ENCODE measurements around the gene RASA1. TPM values are rescaled to one million over a fixed set of nuclear protein-coding genes. Genes with fewer than 3 reads are reported as not detected.

The RASA1 gene
- total RNA-seq, 1 experiment from 2014 or later: 23.9 TPM

GRCh38 chr5:87435144-87435694 is 167.5 kb downstream of the RASA1 start:
- intact Hi-C loops (cut with micrococcal nuclease): no loop called here
- no peak overlapping the region for H3K4me3 ChIP-seq (replicated peaks in 1 of 2; ENCODE audit: low read depth in 1 of 2, low read length in 2 of 2)
- TF ChIP-seq YY1 (IDR thresholded peaks at IDR 0.05; ENCODE audit: extremely low read depth, insufficient replicate concordance, low read depth, low read length): no peak
- TF ChIP-seq EZH2phosphoT487 (IDR thresholded peaks at IDR 0.05; ENCODE audit: borderline replicate concordance): no peak
- TF ChIP-seq ZNF274 (IDR thresholded peaks at IDR 0.05; ENCODE audit: low read depth, low read length): no peak
- TF ChIP-seq TCF7L2 (IDR thresholded peaks at IDR 0.05; ENCODE audit: borderline replicate concordance, extremely low read depth, insufficient read depth, insufficient read length): no peak
- no peak for TF ChIP-seq ELF1 (IDR thresholded peaks at IDR 0.05; ENCODE audit: borderline replicate concordance, low read depth)
- no peak for TF ChIP-seq CTCF (IDR thresholded peaks at IDR 0.05 in 2 of 3, conservative IDR thresholded peaks at IDR 0.05 in 1 of 3; ENCODE audit: borderline replicate concordance in 1 of 3, insufficient read depth in 1 of 3, low read depth in 2 of 3, low read length in 2 of 3)
- TF ChIP-seq SP1 (IDR thresholded peaks at IDR 0.05; ENCODE audit: low read depth): no peak
- ATAC-seq (no peak), DNase-seq (ENCODE audit: low read depth, low spot score) (no peak)
- H2AFZ ChIP-seq (ENCODE audit: low read depth, low read length, poor library complexity, severe bottlenecking): no peak overlapping the region
- no peaks in the 10 kb centered on the region for H3K9me2 ChIP-seq (ENCODE audit: insufficient read depth)
- no peaks in the 10 kb centered on the region for H3K9me3 ChIP-seq (ENCODE audit: control insufficient read depth in 1 of 2, insufficient read depth in 1 of 2, low read depth in 1 of 2, low read length in 2 of 2)
- no peak overlapping the region for H3K9ac ChIP-seq (ENCODE audit: low read length)
- H3K4me1 ChIP-seq (ENCODE audit: control insufficient read depth in 1 of 2, insufficient read depth in 2 of 2, low read length in 2 of 2): no peaks in the 10 kb centered on the region
- ChIA-PET RAD21 (ENCODE audit: low non-redundant PET in 1 of 2, low total read pairs in 2 of 2, uncharacterized antibody in 2 of 2, unreplicated experiment in 2 of 2) (no interaction called here), CTCF (no interaction called here), POLR2A (no interaction called here)
- H3K79me2 ChIP-seq (ENCODE audit: insufficient read depth, low read length): no peaks in the 10 kb centered on the region
- no peak overlapping the region for H3K4me2 ChIP-seq (ENCODE audit: low read length)
- no peak overlapping the region for H3K27ac ChIP-seq (ENCODE audit: low read depth, low read length)
- no TSS peak for BruUV-seq (replicated peaks)
- H3K27me3 ChIP-seq (ENCODE audit: insufficient read depth, low read length): no peaks in the 10 kb centered on the region
- no peaks in the 10 kb centered on the region for H4K20me1 ChIP-seq (ENCODE audit: insufficient read depth)
- H3K36me3 ChIP-seq (ENCODE audit: control insufficient read depth in 1 of 2, insufficient read depth in 2 of 2, low read length in 2 of 2): no peaks in the 10 kb centered on the region

GRCh38 chr5:87437724-87438123 is 170.0 kb downstream of the RASA1 start:
- no peak overlapping the region for H2AFZ ChIP-seq (ENCODE audit: low read depth, low read length, poor library complexity, severe bottlenecking)
- intact Hi-C loops (cut with micrococcal nuclease): no loop called here
- H3K27ac ChIP-seq (ENCODE audit: low read depth, low read length): no peak overlapping the region
- ATAC-seq: no peak
- no peak overlapping the region for H3K4me2 ChIP-seq (ENCODE audit: low read length)
- H3K4me3 ChIP-seq (replicated peaks in 1 of 2; ENCODE audit: low read depth in 1 of 2, low read length in 2 of 2): no peak overlapping the region
- H3K4me1 ChIP-seq (ENCODE audit: control insufficient read depth in 1 of 2, insufficient read depth in 2 of 2, low read length in 2 of 2): no peaks in the 10 kb centered on the region
- RAD21 ChIA-PET (ENCODE audit: low non-redundant PET in 1 of 2, low total read pairs in 2 of 2, uncharacterized antibody in 2 of 2, unreplicated experiment in 2 of 2): no interaction called here
- no peaks in the 10 kb centered on the region for H3K9me2 ChIP-seq (ENCODE audit: insufficient read depth)
- H3K9me3 ChIP-seq (ENCODE audit: control insufficient read depth in 1 of 2, insufficient read depth in 1 of 2, low read depth in 1 of 2, low read length in 2 of 2): no peaks in the 10 kb centered on the region
- H4K20me1 ChIP-seq (ENCODE audit: insufficient read depth): no peaks in the 10 kb centered on the region
- CTCF ChIA-PET: no interaction called here
- no peaks in the 10 kb centered on the region for H3K79me2 ChIP-seq (ENCODE audit: insufficient read depth, low read length)
- H3K36me3 ChIP-seq (ENCODE audit: control insufficient read depth in 1 of 2, insufficient read depth in 2 of 2, low read length in 2 of 2): no peaks in the 10 kb centered on the region
- no peaks in the 10 kb centered on the region for H3K27me3 ChIP-seq (ENCODE audit: insufficient read depth, low read length)
- H3K9ac ChIP-seq (ENCODE audit: low read length): no peak overlapping the region
- DNase-seq (ENCODE audit: low read depth, low spot score): no peak
- POLR2A ChIA-PET: no interaction called here
- no TSS peak for BruUV-seq (replicated peaks)
- no peak for TF ChIP-seq YY1 (IDR thresholded peaks at IDR 0.05; ENCODE audit: extremely low read depth, insufficient replicate concordance, low read depth, low read length)
- TF ChIP-seq CTCF (IDR thresholded peaks at IDR 0.05 in 2 of 3, conservative IDR thresholded peaks at IDR 0.05 in 1 of 3; ENCODE audit: borderline replicate concordance in 1 of 3, insufficient read depth in 1 of 3, low read depth in 2 of 3, low read length in 2 of 3): no peak
- TF ChIP-seq ELF1 (IDR thresholded peaks at IDR 0.05; ENCODE audit: borderline replicate concordance, low read depth): no peak
- no peak for TF ChIP-seq CEBPB (IDR thresholded peaks at IDR 0.05; ENCODE audit: low read depth)
- no peak for TF ChIP-seq EZH2 (IDR thresholded peaks at IDR 0.05)
- no peak for TF ChIP-seq REST (IDR thresholded peaks at IDR 0.05; ENCODE audit: low read depth)

All from HCT116 (cell line).